Measurements from ENCODE around the gene CCL20. TPM values are rescaled to one million over a fixed set of nuclear protein-coding genes. Genes with fewer than 3 reads are reported as not detected.

Gene CCL20
- polyA plus RNA-seq, 1 of the 3 experiments (the other 2 are of a cell fraction) = 0.12 TPM

DNA sequence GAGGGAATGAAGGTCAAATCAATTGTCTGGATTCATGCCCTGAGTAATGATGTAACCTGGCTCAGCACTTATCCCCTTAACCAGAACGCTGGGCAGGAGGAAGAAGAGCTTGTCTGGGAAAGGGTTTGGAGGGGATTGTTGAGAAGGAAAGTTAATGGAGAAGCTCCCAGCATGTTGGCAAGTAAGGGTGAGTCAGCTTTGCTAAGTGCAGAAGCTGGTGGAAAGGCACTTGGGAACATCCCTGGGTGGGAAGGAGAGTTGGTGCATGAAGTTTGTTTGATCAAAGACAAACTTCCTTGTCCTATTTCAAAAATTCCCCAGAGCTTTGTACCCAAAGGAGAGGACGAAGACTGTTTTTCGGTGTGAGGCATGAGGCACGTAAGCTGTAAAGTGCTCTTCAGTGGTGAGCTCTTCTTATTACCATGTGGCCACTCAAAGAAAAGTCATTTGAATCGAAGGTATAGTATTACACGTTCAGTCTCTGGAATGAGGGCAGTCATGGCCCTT is 40.2 kb downstream of the CCL20 start:
- DNase-seq = no peak
- no peaks in the 10 kb centered on the region for H4K20me1 ChIP-seq (ENCODE audit: insufficient read depth)
- ChIA-PET POLR2A (interaction anchor here (0.7 kb wide), 1 partner anchor 9 kb away, joined by 3 read pairs; no protein-coding TSS in a partner anchor), CTCF (interaction anchor here (1.1 to 1.6 kb wide), 3 partner anchors 8 to 36 kb away, joined by 3 to 4 read pairs (median 3); no protein-coding TSS in a partner anchor)
- H3K4me1 ChIP-seq (ENCODE audit: control insufficient read depth in 1 of 2, insufficient read depth in 2 of 2, low read depth in 1 of 2, low read length in 1 of 2) = peaks cover 0 to 12% of the 10 kb centered on the region in 2 experiments; a peak in 1 of 4 replicates
- H3K9me3 ChIP-seq = no peaks in the 10 kb centered on the region
- H3K4me3 ChIP-seq (ENCODE audit: low read depth in 2 of 2, low read length in 1 of 2) = no peak overlapping the region
- H3K79me2 ChIP-seq (ENCODE audit: insufficient read depth) = no peaks in the 10 kb centered on the region
- H3K9me2 ChIP-seq = no peaks in the 10 kb centered on the region
- TF ChIP-seq POLR2AphosphoS5 (IDR thresholded peaks at IDR 0.05; ENCODE audit: low read depth, low read length) = no peak
- TF ChIP-seq PBX3 (IDR thresholded peaks at IDR 0.05) = no peak
- no peak for TF ChIP-seq CTCF (IDR thresholded peaks at IDR 0.05)
- peak; percentile 25; the same call in 1 of the 2 replicates for TF ChIP-seq FOSL2 (IDR thresholded peaks at IDR 0.05; ENCODE audit: borderline replicate concordance, low read depth)
- no peak for TF ChIP-seq FOXM1 (IDR thresholded peaks at IDR 0.05; ENCODE audit: low read depth)
- WGBS (ENCODE audit: low lambda C conversion rate) = 42% methylated on average over 6 of the region's 6 CpGs
- H3K9ac ChIP-seq = no peak overlapping the region
- no peaks in the 10 kb centered on the region for H3F3A ChIP-seq (replicated peaks; ENCODE audit: insufficient read depth)
- H3K4me2 ChIP-seq = peak overlapping the region; percentile 30; the same call in 1 of the 2 replicates
- peak overlapping the region in 1 of 2 experiments; percentile 60; a peak in 2 of 4 replicates for H3K27ac ChIP-seq (ENCODE audit: low read depth in 2 of 2, low read length in 1 of 2)
- no peaks in the 10 kb centered on the region for H3K27me3 ChIP-seq (ENCODE audit: insufficient read depth)
- no peak overlapping the region; the same call in 1 of the 2 replicates for H2AFZ ChIP-seq (ENCODE audit: low read depth)
- no peaks in the 10 kb centered on the region for H3K36me3 ChIP-seq (replicated peaks in 1 of 2; ENCODE audit: control insufficient read depth in 1 of 2, insufficient read depth in 2 of 2, low read length in 1 of 2)

- no peak overlapping the region for H3K4me3 ChIP-seq (ENCODE audit: low read depth in 2 of 2, low read length in 1 of 2)
- H3F3A ChIP-seq (replicated peaks; ENCODE audit: insufficient read depth) = no peaks in the 10 kb centered on the region
- TF ChIP-seq TAF1 (IDR thresholded peaks at IDR 0.05; ENCODE audit: borderline replicate concordance, low read depth, low read length) = no peak
- TF ChIP-seq GABPA (IDR thresholded peaks at IDR 0.05; ENCODE audit: low read depth) = no peak
- no peak for TF ChIP-seq RFX5 (IDR thresholded peaks at IDR 0.05; ENCODE audit: low read length)
- no peak for TF ChIP-seq RXRA (IDR thresholded peaks at IDR 0.05; ENCODE audit: borderline replicate concordance, low read depth)
- no peak for TF ChIP-seq CTCF (IDR thresholded peaks at IDR 0.05)
- TF ChIP-seq RAD21 (IDR thresholded peaks at IDR 0.05; ENCODE audit: low read length) = no peak
- TF ChIP-seq MXI1 (IDR thresholded peaks at IDR 0.05; ENCODE audit: low read depth, low read length) = no peak
- TF ChIP-seq FOXM1 (IDR thresholded peaks at IDR 0.05; ENCODE audit: low read depth) = no peak
- no peak for TF ChIP-seq POLR2AphosphoS5 (IDR thresholded peaks at IDR 0.05; ENCODE audit: low read depth, low read length)
- TF ChIP-seq SIN3A (IDR thresholded peaks at IDR 0.05; ENCODE audit: borderline replicate concordance, low read depth, low read length) = no peak
- TF ChIP-seq CHD2 (IDR thresholded peaks at IDR 0.05; ENCODE audit: low read length, partially characterized antibody) = no peak
- H3K36me3 ChIP-seq (replicated peaks in 1 of 2; ENCODE audit: control insufficient read depth in 1 of 2, insufficient read depth in 2 of 2, low read length in 1 of 2) = no peaks in the 10 kb centered on the region
- H2AFZ ChIP-seq (ENCODE audit: low read depth) = no peak overlapping the region
- 41% methylated on average over 3 of the region's 3 CpGs for WGBS (ENCODE audit: low lambda C conversion rate)
- no peaks in the 10 kb centered on the region for H3K9me2 ChIP-seq
- ChIA-PET POLR2A (no interaction called here), CTCF (no interaction called here)
- no peak for DNase-seq
- H3K4me1 ChIP-seq (ENCODE audit: control insufficient read depth in 1 of 2, insufficient read depth in 2 of 2, low read depth in 1 of 2, low read length in 1 of 2) = peaks cover 0 to 4% of the 10 kb centered on the region in 2 experiments; a peak in 1 of 4 replicates
- no peaks in the 10 kb centered on the region for H3K79me2 ChIP-seq (ENCODE audit: insufficient read depth)
- no peaks in the 10 kb centered on the region for H4K20me1 ChIP-seq (ENCODE audit: insufficient read depth)
- no peak overlapping the region for H3K4me2 ChIP-seq
- no peaks in the 10 kb centered on the region for H3K9me3 ChIP-seq
- H3K27ac ChIP-seq (ENCODE audit: low read depth in 2 of 2, low read length in 1 of 2) = no peak overlapping the region
- no peak overlapping the region for H3K9ac ChIP-seq
- H3K27me3 ChIP-seq (ENCODE audit: insufficient read depth) = no peaks in the 10 kb centered on the region
These were observed 41.8 kb downstream of the CCL20 start for GRCh38 chr2:227855440-227855839.

Measured in SK-N-SH (cell line).